Measurements from ENCODE around the gene PHACTR1.

GRCh38 chr6:12785921-12786320 is 69.4 kb downstream of the PHACTR1 start:
- TF ChIP-seq CTCF (IDR thresholded peaks at IDR 0.05; ENCODE audit: low read depth, low read length, missing input control) = no peak
- TF ChIP-seq, protein P1, sequence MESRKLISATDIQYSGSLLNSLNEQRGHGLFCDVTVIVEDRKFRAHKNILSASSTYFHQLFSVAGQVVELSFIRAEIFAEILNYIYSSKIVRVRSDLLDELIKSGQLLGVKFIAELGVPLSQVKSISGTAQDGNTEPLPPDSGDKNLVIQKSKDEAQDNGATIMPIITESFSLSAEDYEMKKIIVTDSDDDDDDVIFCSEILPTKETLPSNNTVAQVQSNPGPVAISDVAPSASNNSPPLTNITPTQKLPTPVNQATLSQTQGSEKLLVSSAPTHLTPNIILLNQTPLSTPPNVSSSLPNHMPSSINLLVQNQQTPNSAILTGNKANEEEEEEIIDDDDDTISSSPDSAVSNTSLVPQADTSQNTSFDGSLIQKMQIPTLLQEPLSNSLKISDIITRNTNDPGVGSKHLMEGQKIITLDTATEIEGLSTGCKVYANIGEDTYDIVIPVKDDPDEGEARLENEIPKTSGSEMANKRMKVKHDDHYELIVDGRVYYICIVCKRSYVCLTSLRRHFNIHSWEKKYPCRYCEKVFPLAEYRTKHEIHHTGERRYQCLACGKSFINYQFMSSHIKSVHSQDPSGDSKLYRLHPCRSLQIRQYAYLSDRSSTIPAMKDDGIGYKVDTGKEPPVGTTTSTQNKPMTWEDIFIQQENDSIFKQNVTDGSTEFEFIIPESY (IDR thresholded peaks at IDR 0.05) = no peak

All from liver (tissue), 2 donors.